NT2/D1 (cell line): ENCODE data around the gene FAS.

ENCODE experiments used
- YY1 ChIP-seq: IDR thresholded peaks from 2 replicates; pipeline ENCODE4 v1.6.1; 2011; ENCODE audit not compliant: insufficient read length, insufficient read depth
- ZNF274 ChIP-seq: IDR thresholded peaks from 2 replicates; pipeline ENCODE4 v1.6.1; 2011; ENCODE audit warnings: mild to moderate bottlenecking, low read depth, low read length

DNA sequence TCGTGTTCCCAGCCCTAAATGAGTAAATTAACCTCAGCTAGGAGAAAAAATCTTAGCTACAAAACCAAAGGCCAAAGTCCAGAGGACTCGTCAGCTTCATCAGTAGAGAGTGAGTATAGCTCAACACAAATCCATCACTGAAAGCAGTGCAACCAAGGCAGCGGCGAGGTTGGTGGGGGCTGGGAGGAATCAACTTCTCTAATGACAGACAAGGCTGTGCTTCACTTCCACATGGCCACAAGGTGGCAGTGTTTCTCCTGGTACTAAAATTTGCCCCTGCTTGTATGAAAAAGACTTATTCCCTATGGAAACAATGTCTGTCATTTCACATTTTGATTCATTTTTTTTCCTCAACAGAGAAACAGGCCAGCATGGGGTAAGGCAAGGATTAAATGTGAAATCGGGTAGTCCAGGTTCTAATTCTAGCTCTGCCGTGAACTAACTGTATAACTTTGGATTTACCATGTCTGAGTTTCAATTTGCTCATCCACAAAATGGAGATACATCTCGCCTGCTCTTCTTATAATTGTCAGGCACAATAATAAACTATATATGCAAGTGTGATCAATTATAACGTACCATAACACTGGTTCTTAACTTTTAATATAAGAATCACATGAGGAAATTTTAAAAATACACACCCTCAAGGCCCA is 39.3 kb downstream of the FAS start:
- no peak for TF ChIP-seq ZNF274
- TF ChIP-seq YY1: no peak
